ENCODE measurements around the gene PIK3CB.
A peak's percentile ranks its signal among the peaks of the same experiment; 100 is the strongest.
"Not testable (repeated sequence)": the region's sequence is repeated elsewhere in the genome, so short reads cannot be mapped to it uniquely, and the experiment has no call there.

Gene PIK3CB

GRCh38 chr3:138802223-138802622, 32.5 kb downstream of the PIK3CB start:
- not testable (repeated sequence) for DNase-seq

GRCh38 chr3:138801792-138802191, 32.9 kb downstream of the PIK3CB start:
- DNase-seq = no peak

- DNase-seq = no peak
Observed at GRCh38 chr3:138800248-138800647, 34.5 kb downstream of the PIK3CB start.

GRCh38 chr3:138799822-138800221, 34.9 kb downstream of the PIK3CB start:
- DNase-seq = peak in 1 of 2 donors; percentile 23

- DNase-seq = no peak
Observed at GRCh38 chr3:138797508-138798038, 37.2 kb downstream of the PIK3CB start.

GRCh38 chr3:138796761-138797160, 38.0 kb downstream of the PIK3CB start:
- no peak for DNase-seq

GRCh38 chr3:138786788-138787271, 47.9 kb downstream of the PIK3CB start:
- peak in 1 of 2 donors; percentile 8 for DNase-seq

- no peak for DNase-seq
Observed at GRCh38 chr3:138785951-138786350, 48.8 kb downstream of the PIK3CB start.

GRCh38 chr3:138785362-138785857, 49.3 kb downstream of the PIK3CB start:
- not testable (repeated sequence) for DNase-seq

GRCh38 chr3:138782755-138783154, 52.0 kb downstream of the PIK3CB start:
- DNase-seq = no peak

- DNase-seq = no peak
Observed at GRCh38 chr3:138781012-138781470, 53.7 kb downstream of the PIK3CB start.

- no peak for DNase-seq
Observed at GRCh38 chr3:138778643-138779042, 56.1 kb downstream of the PIK3CB start.

- no peak for DNase-seq
Observed at GRCh38 chr3:138776961-138777360, 57.8 kb downstream of the PIK3CB start.

GRCh38 chr3:138775254-138775595, 59.5 kb downstream of the PIK3CB start:
- DNase-seq = no peak

- DNase-seq = peak; percentile 52 to 92
Observed at GRCh38 chr3:138774529-138775253, 60.0 kb downstream of the PIK3CB start.

GRCh38 chr3:138771585-138771984, 63.1 kb downstream of the PIK3CB start:
- no peak for DNase-seq

- no peak for DNase-seq
Observed at GRCh38 chr3:138769616-138770015, 65.1 kb downstream of the PIK3CB start.

GRCh38 chr3:138768946-138769345, 65.8 kb downstream of the PIK3CB start:
- DNase-seq = no peak

GRCh38 chr3:138768125-138768524, 66.6 kb downstream of the PIK3CB start:
- no peak for DNase-seq

GRCh38 chr3:138767498-138768104, 67.1 kb downstream of the PIK3CB start:
- no peak for DNase-seq

GRCh38 chr3:138761002-138761401, 73.7 kb downstream of the PIK3CB start:
- DNase-seq = no peak

GRCh38 chr3:138748190-138748589, 86.5 kb downstream of the PIK3CB start:
- no peak for DNase-seq

GRCh38 chr3:138747225-138747624, 87.5 kb downstream of the PIK3CB start:
- DNase-seq = no peak

GRCh38 chr3:138740072-138740471, 94.7 kb downstream of the PIK3CB start:
- DNase-seq = no peak
